GM19043 (cell line): ENCODE data around the gene TLR7.

ENCODE experiments used
- ATAC-seq: cut with Tn5 transposase; IDR thresholded peaks from one replicate; pipeline ENCODE4 v1.9.1; 2021; ENCODE audit warnings: low read depth; ENCODE audit not compliant: unreplicated experiment

The TLR7 gene

DNA sequence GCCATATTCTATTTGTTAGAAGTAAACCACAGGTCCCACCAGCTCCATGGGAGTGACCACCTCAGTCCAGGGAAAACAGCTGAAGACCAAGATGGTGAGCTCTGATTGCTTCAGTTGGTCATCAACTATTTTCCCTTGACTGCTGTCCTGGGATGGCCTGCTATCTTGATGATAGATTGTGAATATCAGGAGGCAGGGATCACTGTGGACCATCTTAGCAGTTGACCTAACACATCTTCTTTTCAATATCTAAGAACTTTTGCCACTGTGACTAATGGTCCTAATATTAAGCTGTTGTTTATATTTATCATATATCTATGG lies 55.7 kb downstream of the TLR7 start:
- no peak for ATAC-seq

DNA sequence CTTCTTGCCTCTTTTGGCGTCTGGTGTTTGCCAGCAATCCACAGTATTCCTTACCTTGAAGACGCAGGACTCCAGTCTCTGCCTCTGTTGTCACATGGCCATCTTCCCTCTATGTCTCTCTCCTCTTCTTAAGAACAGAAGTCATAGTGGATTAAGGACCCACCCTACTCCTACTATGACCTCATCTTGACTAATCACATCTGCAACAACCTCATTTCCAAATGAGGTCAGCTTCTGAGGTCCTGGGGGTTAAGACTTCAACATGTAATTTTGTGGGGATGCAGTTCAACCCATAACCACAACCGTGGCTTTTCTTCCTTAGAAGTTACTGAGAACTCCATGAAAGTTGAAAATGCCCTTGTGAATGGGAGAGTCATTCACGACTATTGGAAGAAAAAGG lies 62.8 kb downstream of the TLR7 start:
- ATAC-seq = no peak

DNA sequence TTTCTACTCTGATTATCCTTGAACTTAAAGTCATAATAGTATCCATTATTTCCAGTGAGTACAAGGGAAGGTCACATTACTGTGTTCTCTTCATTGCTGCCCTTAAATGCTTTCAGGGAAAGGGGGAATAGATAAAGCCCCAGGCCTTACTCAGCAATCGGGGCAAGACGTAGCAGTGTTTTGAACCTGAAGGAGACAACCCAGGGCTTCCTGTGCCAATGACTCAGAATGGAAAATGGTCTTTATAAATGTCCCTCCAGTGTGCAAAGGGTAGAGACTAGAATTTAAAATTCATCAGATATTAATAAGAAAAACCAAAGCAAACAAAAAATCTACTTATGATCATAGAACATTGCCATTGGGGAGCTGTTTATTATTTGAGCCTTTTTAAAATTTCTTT lies 63.3 kb downstream of the TLR7 start:
- ATAC-seq = no peak

DNA sequence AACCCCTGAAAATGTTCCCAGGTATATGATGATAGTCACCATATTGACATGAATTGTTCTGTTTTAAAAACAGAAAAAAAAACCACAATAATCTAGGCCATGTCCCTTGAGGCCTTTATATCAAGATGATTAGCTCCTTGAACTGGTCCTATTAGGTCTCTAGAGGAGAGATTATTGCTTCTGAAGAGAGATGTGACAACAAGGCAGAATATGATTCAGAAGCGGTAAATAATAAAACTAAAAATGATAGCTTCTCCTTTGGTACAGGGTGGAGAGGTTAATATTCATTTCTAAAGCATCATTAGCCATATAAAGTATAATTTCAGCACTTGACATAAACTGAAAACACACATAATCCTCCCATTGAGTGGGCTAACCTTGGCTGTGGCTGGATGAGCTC lies 65.4 kb downstream of the TLR7 start:
- no peak for ATAC-seq

GRCh38 chrX:12934850-12935249 lies 68.0 kb downstream of the TLR7 start:
- ATAC-seq = no peak

- ATAC-seq = no peak
Measured at GRCh38 chrX:12936947-12937346, 70.1 kb downstream of the TLR7 start.
